Endometrial microvascular endothelial cells (primary cell): ENCODE measurements around the gene CREBL2. TPM values are rescaled to one million over a fixed set of nuclear protein-coding genes. Genes with fewer than 3 reads are reported as not detected.
"Not testable (repeated sequence)": the region's sequence is repeated elsewhere in the genome, so short reads cannot be mapped to it uniquely, and the experiment has no call there.

Experiments
- in situ Hi-C: cut with HindIII; loops from 2 replicates; pipeline ENCODE4 v1.10.0; 2017; ENCODE audit warnings: low sequenced_read_pairs, low pct_unique_long_range_greater_than_20kb; ENCODE audit errors: inconsistent ontology term
- total RNA-seq: library from RNA; depleted of rRNA; stranded (reverse); fragments of >200 nt; gene quantifications from one replicate; pipeline ENCODE4 v1.2.3, GENCODE V29; 2015; ENCODE audit errors: inconsistent ontology term

The CREBL2 gene
- total RNA-seq, 1 donor from 2014 or later = 20.9 TPM

GRCh38 chr12:12626471-12626870 lies 14.8 kb downstream of the CREBL2 start:
- in situ Hi-C loops = no loop called here

GRCh38 chr12:12627308-12627827 lies 15.7 kb downstream of the CREBL2 start:
- in situ Hi-C loops = no loop called here

GRCh38 chr12:12628013-12628412 lies 16.3 kb downstream of the CREBL2 start:
- in situ Hi-C loops = no loop called here

GRCh38 chr12:12630850-12631249 lies 19.2 kb downstream of the CREBL2 start:
- in situ Hi-C loops = no loop called here

GRCh38 chr12:12635651-12636050 lies 24.0 kb downstream of the CREBL2 start:
- in situ Hi-C loops = no loop called here

GRCh38 chr12:12636641-12637040 lies 25.0 kb downstream of the CREBL2 start:
- in situ Hi-C loops = no loop called here

GRCh38 chr12:12639995-12640394 lies 28.3 kb downstream of the CREBL2 start:
- in situ Hi-C loops = not testable (repeated sequence)

GRCh38 chr12:12641650-12642049 lies 30.0 kb downstream of the CREBL2 start:
- in situ Hi-C loops = no loop called here

- in situ Hi-C loops = no loop called here
Observed at GRCh38 chr12:12642916-12643315, 31.2 kb downstream of the CREBL2 start.

GRCh38 chr12:12645485-12645884 lies 33.8 kb downstream of the CREBL2 start:
- in situ Hi-C loops = no loop called here

GRCh38 chr12:12645968-12646367 lies 34.3 kb downstream of the CREBL2 start:
- in situ Hi-C loops = not testable (repeated sequence)

- in situ Hi-C loops = no loop called here
Observed at GRCh38 chr12:12646483-12647072, 34.9 kb downstream of the CREBL2 start.

GRCh38 chr12:12648284-12648683 lies 36.6 kb downstream of the CREBL2 start:
- in situ Hi-C loops = no loop called here

GRCh38 chr12:12648951-12649650 lies 37.4 kb downstream of the CREBL2 start:
- in situ Hi-C loops = no loop called here

- in situ Hi-C loops = loop anchor here (25.0 kb wide), 1 partner anchor 264 kb away; no protein-coding TSS in a partner anchor
Observed at GRCh38 chr12:12651752-12652151, 40.1 kb downstream of the CREBL2 start.

- in situ Hi-C loops = loop anchor here (25.0 kb wide), 1 partner anchor 265 kb away; no protein-coding TSS in a partner anchor
Observed at GRCh38 chr12:12652704-12653103, 41.0 kb downstream of the CREBL2 start.

GRCh38 chr12:12653922-12654321 lies 42.2 kb downstream of the CREBL2 start:
- in situ Hi-C loops = loop anchor here (25.0 kb wide), 1 partner anchor 267 kb away; no protein-coding TSS in a partner anchor

GRCh38 chr12:12654691-12655460 lies 43.2 kb downstream of the CREBL2 start:
- in situ Hi-C loops = loop anchor here (25.0 kb wide), 1 partner anchor 268 kb away; no protein-coding TSS in a partner anchor

GRCh38 chr12:12660201-12660600 lies 48.5 kb downstream of the CREBL2 start:
- in situ Hi-C loops = loop anchor here (25.0 kb wide), 1 partner anchor 273 kb away; no protein-coding TSS in a partner anchor
